OCI-LY1 (cell line): ENCODE data around the gene AMHR2.

Experiments used
- H2AFZ ChIP-seq: fragments of 200-600 bp; sonication (generic), shearing (Covaris generic); 2 replicates; pipeline ENCODE4 v1.6.0; 2014; ENCODE audit warnings: antibody characterized with exemption, mild to moderate bottlenecking, low read length
- H3F3A ChIP-seq: fragments of 200-600 bp; sonication (generic), shearing (Covaris generic); 2 replicates; pipeline ENCODE4 v1.6.0; 2014; ENCODE audit warnings: mild to moderate bottlenecking, antibody characterized with exemption, low read length, moderate library complexity; ENCODE audit not compliant: insufficient read depth
- H3K27ac ChIP-seq: fragments of 200-600 bp; sonication (generic); 2 replicates; pipeline ENCODE4 v1.5.1; 2014; ENCODE audit warnings: low read length, mixed run types, mild to moderate bottlenecking, low read depth; ENCODE audit not compliant: poor library complexity, severe bottlenecking
- H3K27me3 ChIP-seq: fragments of 200-600 bp; sonication (generic); 2 replicates; pipeline ENCODE4 v1.6.0; 2014; ENCODE audit warnings: antibody characterized with exemption, mild to moderate bottlenecking, low read length, moderate library complexity; ENCODE audit not compliant: insufficient read depth
- H3K36me3 ChIP-seq: fragments of 200-600 bp; sonication (generic); 2 replicates; pipeline ENCODE4 v1.6.1; 2014; ENCODE audit warnings: mild to moderate bottlenecking, antibody characterized with exemption, low read length, moderate library complexity, mixed read lengths; ENCODE audit not compliant: insufficient read depth
- H3K4me1 ChIP-seq: fragments of 200-600 bp; sonication (generic); 2 replicates; pipeline ENCODE4 v1.5.1; 2014; ENCODE audit warnings: mild to moderate bottlenecking, low read length, moderate library complexity; ENCODE audit not compliant: insufficient read depth, severe bottlenecking
- H3K4me2 ChIP-seq: fragments of 200-600 bp; sonication (generic), shearing (Covaris generic); 2 replicates; pipeline ENCODE4 v1.6.1; 2014; ENCODE audit warnings: low read length
- H3K4me3 ChIP-seq: fragments of 200-600 bp; sonication (generic); 2 replicates; pipeline ENCODE4 v1.5.1; 2014; ENCODE audit warnings: low read length, low read depth, mild to moderate bottlenecking, mixed read lengths; ENCODE audit not compliant: poor library complexity, severe bottlenecking
- H3K79me2 ChIP-seq: fragments of 200-600 bp; shearing (Covaris generic); 2 replicates; pipeline ENCODE4 v1.6.1; 2016; ENCODE audit warnings: mixed run types, low read length, mixed read lengths; ENCODE audit not compliant: insufficient read depth
- H3K9ac ChIP-seq: fragments of 200-600 bp; sonication (generic), shearing (Covaris generic); 2 replicates; pipeline ENCODE4 v1.6.1; 2014; ENCODE audit warnings: mild to moderate bottlenecking, low read length, mixed read lengths
- H3K9me2 ChIP-seq: fragments of 200-600 bp; sonication (generic), shearing (Covaris generic); 2 replicates; pipeline ENCODE4 v1.6.1; 2014; ENCODE audit warnings: low read depth, mild to moderate bottlenecking, low read length, mixed read lengths
- H3K9me3 ChIP-seq: fragments of 200-600 bp; shearing (Covaris generic); 2 replicates; pipeline ENCODE4 v1.6.1; 2014; ENCODE audit warnings: low read length, mixed read lengths
- H4K20me1 ChIP-seq: fragments of 200-600 bp; sonication (generic), shearing (Covaris generic); 2 replicates; pipeline ENCODE4 v1.6.0; 2016; ENCODE audit warnings: mild to moderate bottlenecking, low read length; ENCODE audit not compliant: insufficient read depth
- EZH2 ChIP-seq: fragments of 200-600 bp; sonication (generic), shearing (Covaris generic); IDR thresholded peaks from 2 replicates; pipeline ENCODE4 v1.8.0; 2017; ENCODE audit warnings: borderline replicate concordance, mixed run types, mild to moderate bottlenecking, antibody characterized with exemption, low read length, moderate library complexity, mixed read lengths
- TF ChIP-seq, protein P1 (sequence below): fragments of 200-600 bp; sonication (generic), shearing (Covaris generic); IDR thresholded peaks from 2 replicates; pipeline ENCODE4 v1.5.1; 2017; ENCODE audit warnings: mild to moderate bottlenecking, antibody characterized with exemption, low read length, moderate library complexity, mixed read lengths

AMHR2 gene

GRCh38 chr12:53462935-53463334 lies 39.3 kb downstream of the AMHR2 start:
- Histone ChIP-seq H2AFZ (no peak overlapping the region), H3K4me2 (no peak overlapping the region), H3F3A (no peaks in the 10 kb centered on the region), H3K9me3 (no peaks in the 10 kb centered on the region), H3K4me3 (no peak overlapping the region), H3K9me2 (no peaks in the 10 kb centered on the region), H3K9ac (no peak overlapping the region), H3K27ac (no peak overlapping the region), H3K79me2 (no peaks in the 10 kb centered on the region), H3K36me3 (peaks cover 100% of the 10 kb centered on the region), H3K4me1 (no peaks in the 10 kb centered on the region), H4K20me1 (no peaks in the 10 kb centered on the region; the same call in 1 of the 2 replicates), H3K27me3 (no peaks in the 10 kb centered on the region)
- no peak for TF ChIP-seq EZH2
- TF ChIP-seq, protein P1, sequence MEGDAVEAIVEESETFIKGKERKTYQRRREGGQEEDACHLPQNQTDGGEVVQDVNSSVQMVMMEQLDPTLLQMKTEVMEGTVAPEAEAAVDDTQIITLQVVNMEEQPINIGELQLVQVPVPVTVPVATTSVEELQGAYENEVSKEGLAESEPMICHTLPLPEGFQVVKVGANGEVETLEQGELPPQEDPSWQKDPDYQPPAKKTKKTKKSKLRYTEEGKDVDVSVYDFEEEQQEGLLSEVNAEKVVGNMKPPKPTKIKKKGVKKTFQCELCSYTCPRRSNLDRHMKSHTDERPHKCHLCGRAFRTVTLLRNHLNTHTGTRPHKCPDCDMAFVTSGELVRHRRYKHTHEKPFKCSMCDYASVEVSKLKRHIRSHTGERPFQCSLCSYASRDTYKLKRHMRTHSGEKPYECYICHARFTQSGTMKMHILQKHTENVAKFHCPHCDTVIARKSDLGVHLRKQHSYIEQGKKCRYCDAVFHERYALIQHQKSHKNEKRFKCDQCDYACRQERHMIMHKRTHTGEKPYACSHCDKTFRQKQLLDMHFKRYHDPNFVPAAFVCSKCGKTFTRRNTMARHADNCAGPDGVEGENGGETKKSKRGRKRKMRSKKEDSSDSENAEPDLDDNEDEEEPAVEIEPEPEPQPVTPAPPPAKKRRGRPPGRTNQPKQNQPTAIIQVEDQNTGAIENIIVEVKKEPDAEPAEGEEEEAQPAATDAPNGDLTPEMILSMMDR = no peak

- Histone ChIP-seq H3K4me2 (no peak overlapping the region), H3K9me3 (no peaks in the 10 kb centered on the region), H3K36me3 (peaks cover 100% of the 10 kb centered on the region), H3K9me2 (no peaks in the 10 kb centered on the region), H3K9ac (no peak overlapping the region), H3K27me3 (no peaks in the 10 kb centered on the region), H3K4me1 (no peaks in the 10 kb centered on the region), H4K20me1 (no peaks in the 10 kb centered on the region; the same call in 1 of the 2 replicates), H3K4me3 (no peak overlapping the region), H3K79me2 (no peaks in the 10 kb centered on the region), H3F3A (no peaks in the 10 kb centered on the region), H3K27ac (no peak overlapping the region), H2AFZ (no peak overlapping the region)
- TF ChIP-seq, protein P1 = no peak
- TF ChIP-seq EZH2 = no peak
Measured at GRCh38 chr12:53463802-53464560, 40.3 kb downstream of the AMHR2 start.

DNA sequence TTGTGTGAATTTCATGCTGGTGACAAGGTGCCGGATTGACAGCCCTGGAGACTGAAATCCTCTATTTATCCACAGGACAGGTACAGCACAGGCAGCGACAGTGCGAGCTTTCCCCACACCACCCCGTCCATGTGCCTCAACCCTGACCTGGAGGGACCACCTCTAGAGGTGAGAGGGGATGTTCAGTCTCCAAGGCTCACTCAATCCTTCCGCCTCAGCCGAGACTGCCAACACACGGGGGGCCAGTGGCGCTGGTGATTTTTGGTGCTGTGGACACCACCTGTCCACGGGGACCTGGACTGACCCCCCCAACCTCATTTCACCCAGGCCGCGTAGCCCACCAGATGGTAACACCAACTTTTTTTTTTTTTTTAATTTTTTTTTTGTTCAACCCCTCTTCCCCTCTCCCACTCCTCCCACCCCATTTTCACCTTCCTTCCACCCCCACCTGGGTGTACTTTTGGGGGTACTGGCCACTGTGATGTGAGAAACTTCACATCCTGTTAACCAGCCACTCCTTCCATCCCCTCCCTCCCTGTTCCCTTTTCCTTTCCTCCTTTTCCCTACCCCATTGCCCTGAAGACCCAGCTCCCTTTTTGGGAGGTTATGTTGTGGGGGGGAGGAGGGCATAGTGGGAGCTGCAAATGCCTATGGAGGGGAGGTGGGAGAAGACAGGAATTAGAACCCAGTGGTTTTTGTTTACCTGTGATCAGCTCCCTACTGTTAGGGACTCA lies 41.2 kb downstream of the AMHR2 start:
- TF ChIP-seq, protein P1 = no peak
- TF ChIP-seq EZH2 = no peak
- H3F3A ChIP-seq = no peaks in the 10 kb centered on the region
- no peaks in the 10 kb centered on the region for H4K20me1 ChIP-seq
- no peak overlapping the region for H3K27ac ChIP-seq
- H3K79me2 ChIP-seq = no peaks in the 10 kb centered on the region
- H3K27me3 ChIP-seq = no peaks in the 10 kb centered on the region
- no peak overlapping the region for H3K4me2 ChIP-seq
- H3K36me3 ChIP-seq = peaks cover 100% of the 10 kb centered on the region
- no peak overlapping the region for H3K4me3 ChIP-seq
- no peak overlapping the region for H3K9ac ChIP-seq
- H2AFZ ChIP-seq = no peak overlapping the region
- no peaks in the 10 kb centered on the region for H3K9me2 ChIP-seq
- H3K9me3 ChIP-seq = no peaks in the 10 kb centered on the region
- no peaks in the 10 kb centered on the region for H3K4me1 ChIP-seq
